WTC11 (cell line): Measurements from ENCODE around the gene EIF4H. TPM values are rescaled to one million over a fixed set of nuclear protein-coding genes. Genes with fewer than 3 reads are reported as not detected.

ENCODE experiments used
- AFF4 ChIP-seq: sonication (generic); formaldehyde crosslinking; IDR thresholded peaks from 2 replicates; pipeline ENCODE4 v1.8.1; 2023; ENCODE audit warnings: mild to moderate bottlenecking, missing genetic modification reagents, borderline replicate concordance
- ARID4B ChIP-seq: sonication (generic); formaldehyde crosslinking; IDR thresholded peaks from 2 replicates; pipeline ENCODE4 v1.8.0; 2023; ENCODE audit warnings: missing genetic modification reagents, mild to moderate bottlenecking, borderline replicate concordance
- CREM ChIP-seq: sonication (generic); formaldehyde crosslinking; IDR thresholded peaks from 2 replicates; pipeline ENCODE4 v1.8.1; 2022; ENCODE audit warnings: mild to moderate bottlenecking, missing genetic modification reagents, moderate library complexity
- CTCF ChIP-seq: fragments of 200-600 bp; IDR thresholded peaks from 2 replicates; pipeline ENCODE4 v1.8.0; 2022; ENCODE audit warnings: antibody characterized with exemption
- EMX1 ChIP-seq: fragments of 250-450 bp; sonication (Bioruptor Pico); IDR thresholded peaks from 2 replicates; pipeline ENCODE4 v1.8.0; 2021; ENCODE audit warnings: mild to moderate bottlenecking
- FOXJ3 ChIP-seq: sonication (generic); formaldehyde crosslinking; IDR thresholded peaks from 2 replicates; pipeline ENCODE4 v1.9.0; 2021; ENCODE audit warnings: missing genetic modification reagents, mild to moderate bottlenecking, borderline replicate concordance
- GTF2I ChIP-seq: fragments of 250-450 bp; sonication (Bioruptor Pico); conservative IDR thresholded peaks from 2 replicates; pipeline ENCODE4 v1.4.0; 2021; ENCODE audit warnings: mild to moderate bottlenecking
- HMGA2 ChIP-seq: fragments of 250-450 bp; sonication (Bioruptor Pico); IDR thresholded peaks from 2 replicates; pipeline ENCODE4 v1.4.0; 2021; ENCODE audit warnings: mild to moderate bottlenecking, moderate library complexity
- KAT7 ChIP-seq: sonication (generic); formaldehyde crosslinking; IDR thresholded peaks from 2 replicates; pipeline ENCODE4 v1.8.1; 2023; ENCODE audit warnings: missing genetic modification reagents, mild to moderate bottlenecking, borderline replicate concordance
- MLX ChIP-seq: sonication (generic); formaldehyde crosslinking; IDR thresholded peaks from 2 replicates; pipeline ENCODE4 v1.8.1; 2023; ENCODE audit warnings: mild to moderate bottlenecking, missing genetic modification reagents, moderate library complexity
- MXD4 ChIP-seq: fragments of 250-450 bp; sonication (Bioruptor Pico); IDR thresholded peaks from 2 replicates; pipeline ENCODE4 v1.8.0; 2021; ENCODE audit warnings: mild to moderate bottlenecking, moderate library complexity, borderline replicate concordance
- OVOL2 ChIP-seq: fragments of 250-450 bp; sonication (Bioruptor Pico); IDR thresholded peaks from 2 replicates; pipeline ENCODE4 v1.9.0; 2021; ENCODE audit warnings: mild to moderate bottlenecking, borderline replicate concordance
- SMAD3 ChIP-seq: sonication (generic); formaldehyde crosslinking; IDR thresholded peaks from 2 replicates; pipeline ENCODE4 v1.8.0; 2022; ENCODE audit warnings: missing genetic modification reagents, mild to moderate bottlenecking, borderline replicate concordance
- TCF7 ChIP-seq: sonication (generic); formaldehyde crosslinking; IDR thresholded peaks from 2 replicates; pipeline ENCODE4 v1.8.0; 2022; ENCODE audit warnings: mild to moderate bottlenecking, low read depth, missing genetic modification reagents, moderate library complexity
- ZNF121 ChIP-seq: sonication (generic); formaldehyde crosslinking; IDR thresholded peaks from 2 replicates; pipeline ENCODE4 v1.8.0; 2023; ENCODE audit warnings: missing genetic modification reagents
- ZNF138 ChIP-seq: sonication (generic); formaldehyde crosslinking; conservative IDR thresholded peaks from 2 replicates; pipeline ENCODE4 v1.8.1; 2022; ENCODE audit warnings: mild to moderate bottlenecking, moderate library complexity, missing genetic modification reagents
- ZNF317 ChIP-seq: sonication (generic); formaldehyde crosslinking; IDR thresholded peaks from 2 replicates; pipeline ENCODE4 v1.8.1; 2023; ENCODE audit warnings: low read depth, mild to moderate bottlenecking, moderate library complexity, missing genetic modification reagents, borderline replicate concordance
- ZNF423 ChIP-seq: fragments of 250-450 bp; sonication (Bioruptor Pico); IDR thresholded peaks from 2 replicates; pipeline ENCODE4 v2.1.2; 2022; ENCODE audit warnings: mild to moderate bottlenecking, moderate library complexity
- total RNA-seq: library from RNA; stranded (reverse); gene quantifications from 3 replicates; pipeline ENCODE4 v1.2.3, GENCODE V29; 2021
- TF ChIP-seq, protein P1 (sequence below): sonication (generic); formaldehyde crosslinking; conservative IDR thresholded peaks from 2 replicates; pipeline ENCODE4 v1.8.1; 2023; ENCODE audit warnings: mild to moderate bottlenecking, low read depth, missing genetic modification reagents, moderate library complexity
- TF ChIP-seq, protein P2 (sequence below): sonication (generic); formaldehyde crosslinking; IDR thresholded peaks from 2 replicates; pipeline ENCODE4 v1.8.0; 2023; ENCODE audit warnings: mild to moderate bottlenecking, missing genetic modification reagents

EIF4H gene
- total RNA-seq, 1 experiment from 2014 or later = 355 TPM

- TF ChIP-seq, protein P1, sequence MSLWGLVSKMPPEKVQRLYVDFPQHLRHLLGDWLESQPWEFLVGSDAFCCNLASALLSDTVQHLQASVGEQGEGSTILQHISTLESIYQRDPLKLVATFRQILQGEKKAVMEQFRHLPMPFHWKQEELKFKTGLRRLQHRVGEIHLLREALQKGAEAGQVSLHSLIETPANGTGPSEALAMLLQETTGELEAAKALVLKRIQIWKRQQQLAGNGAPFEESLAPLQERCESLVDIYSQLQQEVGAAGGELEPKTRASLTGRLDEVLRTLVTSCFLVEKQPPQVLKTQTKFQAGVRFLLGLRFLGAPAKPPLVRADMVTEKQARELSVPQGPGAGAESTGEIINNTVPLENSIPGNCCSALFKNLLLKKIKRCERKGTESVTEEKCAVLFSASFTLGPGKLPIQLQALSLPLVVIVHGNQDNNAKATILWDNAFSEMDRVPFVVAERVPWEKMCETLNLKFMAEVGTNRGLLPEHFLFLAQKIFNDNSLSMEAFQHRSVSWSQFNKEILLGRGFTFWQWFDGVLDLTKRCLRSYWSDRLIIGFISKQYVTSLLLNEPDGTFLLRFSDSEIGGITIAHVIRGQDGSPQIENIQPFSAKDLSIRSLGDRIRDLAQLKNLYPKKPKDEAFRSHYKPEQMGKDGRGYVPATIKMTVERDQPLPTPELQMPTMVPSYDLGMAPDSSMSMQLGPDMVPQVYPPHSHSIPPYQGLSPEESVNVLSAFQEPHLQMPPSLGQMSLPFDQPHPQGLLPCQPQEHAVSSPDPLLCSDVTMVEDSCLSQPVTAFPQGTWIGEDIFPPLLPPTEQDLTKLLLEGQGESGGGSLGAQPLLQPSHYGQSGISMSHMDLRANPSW (CRISPR knock-in tag) = no peak
- TF ChIP-seq CREM (CRISPR knock-in tag) (no peak), EMX1 (no peak), KAT7 (CRISPR knock-in tag) (0 out of 2 replicates have a peak, but pooled peaks have one; percentile 35), ZNF317 (CRISPR knock-in tag) (no peak), ZNF121 (CRISPR knock-in tag) (no peak), HMGA2 (no peak), ZNF423 (CRISPR knock-in tag) (no peak), MLX (no peak), AFF4 (0 out of 2 replicates have a peak, but pooled peaks have one; percentile 27), ARID4B (no peak), OVOL2 (no peak), GTF2I (CRISPR knock-in tag) (no peak), TCF7 (CRISPR knock-in tag) (no peak), FOXJ3 (CRISPR knock-in tag) (no peak), CTCF (no peak), SMAD3 (CRISPR knock-in tag) (no peak), MXD4 (CRISPR knock-in tag) (no peak), ZNF138 (CRISPR knock-in tag) (no peak)
- TF ChIP-seq, protein P2, sequence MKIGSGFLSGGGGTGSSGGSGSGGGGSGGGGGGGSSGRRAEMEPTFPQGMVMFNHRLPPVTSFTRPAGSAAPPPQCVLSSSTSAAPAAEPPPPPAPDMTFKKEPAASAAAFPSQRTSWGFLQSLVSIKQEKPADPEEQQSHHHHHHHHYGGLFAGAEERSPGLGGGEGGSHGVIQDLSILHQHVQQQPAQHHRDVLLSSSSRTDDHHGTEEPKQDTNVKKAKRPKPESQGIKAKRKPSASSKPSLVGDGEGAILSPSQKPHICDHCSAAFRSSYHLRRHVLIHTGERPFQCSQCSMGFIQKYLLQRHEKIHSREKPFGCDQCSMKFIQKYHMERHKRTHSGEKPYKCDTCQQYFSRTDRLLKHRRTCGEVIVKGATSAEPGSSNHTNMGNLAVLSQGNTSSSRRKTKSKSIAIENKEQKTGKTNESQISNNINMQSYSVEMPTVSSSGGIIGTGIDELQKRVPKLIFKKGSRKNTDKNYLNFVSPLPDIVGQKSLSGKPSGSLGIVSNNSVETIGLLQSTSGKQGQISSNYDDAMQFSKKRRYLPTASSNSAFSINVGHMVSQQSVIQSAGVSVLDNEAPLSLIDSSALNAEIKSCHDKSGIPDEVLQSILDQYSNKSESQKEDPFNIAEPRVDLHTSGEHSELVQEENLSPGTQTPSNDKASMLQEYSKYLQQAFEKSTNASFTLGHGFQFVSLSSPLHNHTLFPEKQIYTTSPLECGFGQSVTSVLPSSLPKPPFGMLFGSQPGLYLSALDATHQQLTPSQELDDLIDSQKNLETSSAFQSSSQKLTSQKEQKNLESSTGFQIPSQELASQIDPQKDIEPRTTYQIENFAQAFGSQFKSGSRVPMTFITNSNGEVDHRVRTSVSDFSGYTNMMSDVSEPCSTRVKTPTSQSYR = no peak
Measured at GRCh38 chr7:74138945-74139843, 35.0 kb upstream of the EIF4H start (continued).
